ENCODE measurements around the gene SLC30A10.

DNA sequence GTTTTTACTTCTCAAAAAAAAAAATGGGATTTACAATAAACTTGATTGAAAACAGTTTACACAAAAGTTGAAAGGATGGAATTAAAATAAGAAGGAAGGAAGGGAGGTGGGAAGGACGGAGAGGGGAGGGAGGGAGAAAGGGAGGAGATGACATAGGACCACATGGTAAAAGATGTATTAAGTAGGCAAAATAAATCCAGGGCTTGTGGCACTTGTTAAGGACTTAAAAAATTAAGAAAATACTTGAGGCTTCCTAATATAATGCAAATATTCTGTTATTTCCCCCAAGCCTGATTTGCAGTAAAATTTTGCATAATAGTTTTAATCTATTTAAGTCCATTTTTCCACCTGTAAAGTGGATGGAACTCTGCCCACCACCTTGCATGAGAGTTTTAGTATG lies 27.5 kb downstream of the SLC30A10 start:
- TF ChIP-seq, protein P1, sequence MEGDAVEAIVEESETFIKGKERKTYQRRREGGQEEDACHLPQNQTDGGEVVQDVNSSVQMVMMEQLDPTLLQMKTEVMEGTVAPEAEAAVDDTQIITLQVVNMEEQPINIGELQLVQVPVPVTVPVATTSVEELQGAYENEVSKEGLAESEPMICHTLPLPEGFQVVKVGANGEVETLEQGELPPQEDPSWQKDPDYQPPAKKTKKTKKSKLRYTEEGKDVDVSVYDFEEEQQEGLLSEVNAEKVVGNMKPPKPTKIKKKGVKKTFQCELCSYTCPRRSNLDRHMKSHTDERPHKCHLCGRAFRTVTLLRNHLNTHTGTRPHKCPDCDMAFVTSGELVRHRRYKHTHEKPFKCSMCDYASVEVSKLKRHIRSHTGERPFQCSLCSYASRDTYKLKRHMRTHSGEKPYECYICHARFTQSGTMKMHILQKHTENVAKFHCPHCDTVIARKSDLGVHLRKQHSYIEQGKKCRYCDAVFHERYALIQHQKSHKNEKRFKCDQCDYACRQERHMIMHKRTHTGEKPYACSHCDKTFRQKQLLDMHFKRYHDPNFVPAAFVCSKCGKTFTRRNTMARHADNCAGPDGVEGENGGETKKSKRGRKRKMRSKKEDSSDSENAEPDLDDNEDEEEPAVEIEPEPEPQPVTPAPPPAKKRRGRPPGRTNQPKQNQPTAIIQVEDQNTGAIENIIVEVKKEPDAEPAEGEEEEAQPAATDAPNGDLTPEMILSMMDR (IDR thresholded peaks at IDR 0.05): no peak
- no peak for TF ChIP-seq EZH2 (IDR thresholded peaks at IDR 0.05)
- TF ChIP-seq EZH2phosphoT487 (IDR thresholded peaks at IDR 0.05): no peak
